Measurements from ENCODE around the gene MAD1L1. TPM values are rescaled to one million over a fixed set of nuclear protein-coding genes. Genes with fewer than 3 reads are reported as not detected.

The MAD1L1 gene
- total and polyA plus RNA-seq, 2 of the 8 experiments (the other 6 are each of a cell fraction or from before 2014, with no cell fraction given), result 40.4 to 44.6 TPM

DNA sequence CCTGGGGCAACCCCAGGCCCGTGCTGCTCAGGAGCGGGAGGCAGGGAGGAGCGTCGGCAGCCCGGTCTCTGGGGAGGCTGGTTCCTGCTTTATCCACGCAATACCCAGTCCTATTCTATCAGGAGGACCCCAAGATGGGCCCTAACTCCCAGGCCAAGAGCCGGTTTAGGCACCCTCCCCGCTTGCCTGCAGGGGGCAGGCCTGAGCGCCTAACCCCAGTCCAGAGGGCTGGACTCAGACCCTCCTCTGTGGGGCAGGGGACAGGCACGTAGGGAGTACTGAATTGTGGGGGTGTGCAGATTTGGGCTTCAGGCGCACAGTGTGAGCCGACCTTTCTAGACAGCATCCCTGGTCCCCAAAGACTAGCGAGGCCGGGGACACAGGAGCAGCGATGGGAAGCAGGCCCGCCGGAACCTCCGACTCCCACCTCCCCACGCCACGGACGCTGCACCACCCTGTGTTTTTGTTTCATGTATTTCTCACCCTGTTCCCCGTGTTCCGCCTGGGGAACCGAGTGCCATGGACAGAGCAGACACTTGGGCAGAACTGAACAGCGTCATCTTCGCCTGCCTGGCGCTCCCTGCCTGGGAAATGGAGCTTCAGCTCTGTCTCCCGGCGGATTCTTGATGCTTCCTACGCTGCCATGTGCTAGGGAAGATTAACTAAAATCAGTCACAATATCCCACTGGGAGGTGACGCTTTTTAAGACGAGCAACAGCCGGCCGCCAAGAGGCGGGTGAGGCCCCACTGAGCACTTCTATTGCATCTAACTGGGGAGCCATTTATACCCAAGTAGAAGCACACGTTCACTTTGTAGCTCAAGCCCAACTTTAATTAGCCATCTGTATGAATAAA lies 14.6 kb upstream of the MAD1L1 start:
- H3K9ac ChIP-seq (replicated peaks in 1 of 4; ENCODE audit: extremely low read depth in 1 of 4, low read depth in 3 of 4, low read length in 3 of 4), result no peak overlapping the region
- no peak for FAIRE-seq
- TF ChIP-seq CEBPB (IDR thresholded peaks at IDR 0.05; ENCODE audit: low read depth, low read length) (no peak), GABPA (IDR thresholded peaks at IDR 0.05; ENCODE audit: borderline replicate concordance, insufficient read depth, low read length) (peak; percentile 31; the same call in 1 of the 2 replicates), SIRT6 (IDR thresholded peaks at IDR 0.05; ENCODE audit: low read length) (no peak), POU5F1 (IDR thresholded peaks at IDR 0.05; ENCODE audit: low read depth, low read length) (no peak), CTBP2 (IDR thresholded peaks at IDR 0.05; ENCODE audit: borderline replicate concordance, insufficient read depth, insufficient read length, low read length) (no peak), YY1 (IDR thresholded peaks at IDR 0.05; ENCODE audit: low read depth, low read length) (0 out of 2 replicates have a peak, but pooled peaks have one; percentile 40), POLR2A (IDR thresholded peaks at IDR 0.05; ENCODE audit: control extremely low read depth in 1 of 2, low read depth in 2 of 2, low read length in 2 of 2) (peak in 1 of 2 experiments; percentile 49; a peak in 1 of 3 replicates)
- TF ChIP-seq, protein P1, sequence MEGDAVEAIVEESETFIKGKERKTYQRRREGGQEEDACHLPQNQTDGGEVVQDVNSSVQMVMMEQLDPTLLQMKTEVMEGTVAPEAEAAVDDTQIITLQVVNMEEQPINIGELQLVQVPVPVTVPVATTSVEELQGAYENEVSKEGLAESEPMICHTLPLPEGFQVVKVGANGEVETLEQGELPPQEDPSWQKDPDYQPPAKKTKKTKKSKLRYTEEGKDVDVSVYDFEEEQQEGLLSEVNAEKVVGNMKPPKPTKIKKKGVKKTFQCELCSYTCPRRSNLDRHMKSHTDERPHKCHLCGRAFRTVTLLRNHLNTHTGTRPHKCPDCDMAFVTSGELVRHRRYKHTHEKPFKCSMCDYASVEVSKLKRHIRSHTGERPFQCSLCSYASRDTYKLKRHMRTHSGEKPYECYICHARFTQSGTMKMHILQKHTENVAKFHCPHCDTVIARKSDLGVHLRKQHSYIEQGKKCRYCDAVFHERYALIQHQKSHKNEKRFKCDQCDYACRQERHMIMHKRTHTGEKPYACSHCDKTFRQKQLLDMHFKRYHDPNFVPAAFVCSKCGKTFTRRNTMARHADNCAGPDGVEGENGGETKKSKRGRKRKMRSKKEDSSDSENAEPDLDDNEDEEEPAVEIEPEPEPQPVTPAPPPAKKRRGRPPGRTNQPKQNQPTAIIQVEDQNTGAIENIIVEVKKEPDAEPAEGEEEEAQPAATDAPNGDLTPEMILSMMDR (IDR thresholded peaks at IDR 0.05; ENCODE audit: control extremely low read depth in 1 of 3, insufficient read depth in 1 of 3, low read depth in 1 of 3, low read length in 3 of 3), result peak in 2 of 3 experiments; percentile 88 to 90; a peak in 3 of 4 replicates

More for the DNA sequence above, 14.6 kb upstream of the MAD1L1 start:
- Histone ChIP-seq H3K14ac (ENCODE audit: insufficient read length) (no peak overlapping the region), H3K23ac (ENCODE audit: insufficient read length) (no peak overlapping the region), H3K4me3 (ENCODE audit: extremely low read depth in 1 of 4, insufficient read depth in 2 of 4, low read depth in 3 of 4, low read length in 4 of 4) (no peak overlapping the region), H2AFZ (ENCODE audit: low read length) (no peak overlapping the region), H2BK5ac (ENCODE audit: low read depth, low read length) (no peak overlapping the region), H3K56ac (replicated peaks; ENCODE audit: insufficient read length, low read depth, low read length) (no peak overlapping the region), H3K23me2 (ENCODE audit: low read depth, low read length) (no peaks in the 10 kb centered on the region), H3K79me1 (ENCODE audit: low read depth, low read length) (0 out of 2 replicates have a peak, but pooled peaks cover 2% of the 10 kb centered on the region), H3K27ac (ENCODE audit: low read depth, low read length) (no peak overlapping the region), H3K79me2 (ENCODE audit: control insufficient read depth in 1 of 2, insufficient read depth in 2 of 2, low read length in 2 of 2) (peaks cover 0 to 8% of the 10 kb centered on the region in 2 experiments; a peak in 1 of 4 replicates), H4K5ac (ENCODE audit: insufficient read length, low read depth, low read length) (no peak overlapping the region), H3K18ac (ENCODE audit: extremely low read depth, low read length) (no peak overlapping the region), H3K9me3 (ENCODE audit: insufficient read depth in 2 of 2, low read depth in 1 of 2, low read length in 1 of 2) (no peaks in the 10 kb centered on the region), H4K8ac (ENCODE audit: extremely low read depth, insufficient read depth, low read length) (peak overlapping the region; percentile 42; the same call in 1 of the 2 replicates), H3K4me2 (ENCODE audit: insufficient read depth in 1 of 2, low read depth in 2 of 2, low read length in 2 of 2) (0 out of 4 replicates have a peak overlapping the region, but pooled peaks of 1 of the 2 experiments have one; percentile 14), H2BK15ac (ENCODE audit: low read length) (no peak overlapping the region), H2BK120ac (replicated peaks; ENCODE audit: low read depth, low read length) (no peak overlapping the region), H4K20me1 (replicated peaks in 1 of 2; ENCODE audit: control insufficient read depth in 1 of 2, insufficient read depth in 2 of 2, low read length in 2 of 2) (peaks cover 0 to 4% of the 10 kb centered on the region in 2 experiments), H3K36me3 (ENCODE audit: control insufficient read depth in 2 of 4, insufficient read depth in 4 of 4, low read length in 3 of 4) (no peaks in the 10 kb centered on the region; a peak in 3 of 8 replicates), H3K4ac (replicated peaks; ENCODE audit: insufficient read length, low read depth, low read length) (no peak overlapping the region), H2BK12ac (ENCODE audit: low read depth, low read length) (0 out of 2 replicates have a peak overlapping the region, but pooled peaks have one; percentile 20), H2BK20ac (ENCODE audit: low read length) (no peak overlapping the region), H2AK5ac (ENCODE audit: low read depth, low read length) (no peak overlapping the region), H3K4me1 (replicated peaks in 1 of 4; ENCODE audit: control insufficient read depth in 3 of 4, insufficient read depth in 4 of 4, low read length in 3 of 4) (peaks cover 0 to 16% (median 5%) of the 10 kb centered on the region in 4 experiments; a peak in 6 of 7 replicates), H3K27me3 (replicated peaks in 1 of 4; ENCODE audit: control insufficient read depth in 3 of 4, extremely low read depth in 1 of 4, insufficient read depth in 3 of 4, low read length in 3 of 4) (no peaks in the 10 kb centered on the region; a peak in 1 of 7 replicates), H4K91ac (replicated peaks; ENCODE audit: insufficient read length, low read length) (no peak overlapping the region)
- DNase-seq (ENCODE audit: low read depth in 1 of 2, low spot score in 2 of 2), result peak in 1 of 2 experiments; percentile 92
- WGBS, 2 experiments (ENCODE audit: extremely low coverage in 1 of 2, insufficient coverage in 1 of 2, insufficient read length in 1 of 2, insufficient replicate concordance in 2 of 2, low coverage in 1 of 2, low lambda C conversion rate in 2 of 2, missing lambda C conversion rate in 1 of 2), result 77% methylated on average over 35 of the region's 36 CpGs; no CpG with 5 or more reads in 1 of the 2 experiments
- ChIA-PET POLR2A (ENCODE audit: partially characterized antibody) (interaction anchor here (1.0 to 2.5 kb wide), 8 partner anchors 9 to 107 kb away, joined by 3 to 13 read pairs (median 4); partner anchors contain the start of genes EIF3B and SNX8), CTCF (ENCODE audit: partially characterized antibody) (interaction anchor here (0.6 to 3.8 kb wide), 21 partner anchors 10 to 114 kb away, joined by 3 to 38 read pairs (median 4); no protein-coding TSS in a partner anchor)
